ENCODE results near the gene PUS7.

DNA sequence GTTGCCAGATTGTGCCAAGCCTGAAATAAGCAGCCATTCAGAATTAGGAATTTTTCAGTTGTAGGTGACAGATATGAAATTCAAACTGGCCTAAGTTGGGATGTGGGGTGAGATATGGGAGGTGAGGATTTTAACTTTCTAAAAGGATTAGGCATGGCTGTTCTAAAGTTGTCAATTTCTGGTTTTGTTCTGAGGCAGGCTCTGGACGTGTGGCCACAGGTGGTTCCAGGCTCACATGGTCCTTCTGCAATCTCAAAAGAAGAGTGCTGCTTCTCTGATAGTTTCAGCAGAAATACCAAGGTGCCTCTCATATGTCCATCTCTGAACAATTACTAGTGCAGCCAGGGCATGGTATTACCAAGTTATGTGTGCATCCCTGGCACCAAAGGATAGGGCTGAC is 37.9 kb upstream of the PUS7 start:
- TF ChIP-seq, protein P1, sequence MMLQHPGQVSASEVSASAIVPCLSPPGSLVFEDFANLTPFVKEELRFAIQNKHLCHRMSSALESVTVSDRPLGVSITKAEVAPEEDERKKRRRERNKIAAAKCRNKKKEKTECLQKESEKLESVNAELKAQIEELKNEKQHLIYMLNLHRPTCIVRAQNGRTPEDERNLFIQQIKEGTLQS (IDR thresholded peaks at IDR 0.05; ENCODE audit: insufficient read depth, low read depth, low read length) = no peak
- TF ChIP-seq, protein P2, sequence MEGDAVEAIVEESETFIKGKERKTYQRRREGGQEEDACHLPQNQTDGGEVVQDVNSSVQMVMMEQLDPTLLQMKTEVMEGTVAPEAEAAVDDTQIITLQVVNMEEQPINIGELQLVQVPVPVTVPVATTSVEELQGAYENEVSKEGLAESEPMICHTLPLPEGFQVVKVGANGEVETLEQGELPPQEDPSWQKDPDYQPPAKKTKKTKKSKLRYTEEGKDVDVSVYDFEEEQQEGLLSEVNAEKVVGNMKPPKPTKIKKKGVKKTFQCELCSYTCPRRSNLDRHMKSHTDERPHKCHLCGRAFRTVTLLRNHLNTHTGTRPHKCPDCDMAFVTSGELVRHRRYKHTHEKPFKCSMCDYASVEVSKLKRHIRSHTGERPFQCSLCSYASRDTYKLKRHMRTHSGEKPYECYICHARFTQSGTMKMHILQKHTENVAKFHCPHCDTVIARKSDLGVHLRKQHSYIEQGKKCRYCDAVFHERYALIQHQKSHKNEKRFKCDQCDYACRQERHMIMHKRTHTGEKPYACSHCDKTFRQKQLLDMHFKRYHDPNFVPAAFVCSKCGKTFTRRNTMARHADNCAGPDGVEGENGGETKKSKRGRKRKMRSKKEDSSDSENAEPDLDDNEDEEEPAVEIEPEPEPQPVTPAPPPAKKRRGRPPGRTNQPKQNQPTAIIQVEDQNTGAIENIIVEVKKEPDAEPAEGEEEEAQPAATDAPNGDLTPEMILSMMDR (IDR thresholded peaks at IDR 0.05; ENCODE audit: control extremely low read depth in 1 of 3, insufficient read depth in 1 of 3, low read depth in 1 of 3, low read length in 3 of 3) = no peak
- TF ChIP-seq RAD21 (IDR thresholded peaks at IDR 0.05 in 1 of 2, conservative IDR thresholded peaks at IDR 0.05 in 1 of 2; ENCODE audit: low read depth in 2 of 2, low read length in 2 of 2) = no peak
